OCI-LY7 (cell line): ENCODE results near the gene C2CD5.

Source experiments
- EZH2phosphoT487 ChIP-seq: fragments of 200-600 bp; sonication (generic); IDR thresholded peaks from 2 replicates; pipeline ENCODE4 v1.6.1; 2018; ENCODE audit warnings: low read depth, borderline replicate concordance, mild to moderate bottlenecking, mixed run types, antibody characterized with exemption, low read length, moderate library complexity, mixed read lengths
- TF ChIP-seq, protein P1 (sequence below): fragments of 200-600 bp; sonication (generic); conservative IDR thresholded peaks from 2 replicates; pipeline ENCODE4 v1.5.1; 2014; ENCODE audit warnings: mild to moderate bottlenecking, antibody characterized with exemption, low read length, moderate library complexity, mixed read lengths

DNA sequence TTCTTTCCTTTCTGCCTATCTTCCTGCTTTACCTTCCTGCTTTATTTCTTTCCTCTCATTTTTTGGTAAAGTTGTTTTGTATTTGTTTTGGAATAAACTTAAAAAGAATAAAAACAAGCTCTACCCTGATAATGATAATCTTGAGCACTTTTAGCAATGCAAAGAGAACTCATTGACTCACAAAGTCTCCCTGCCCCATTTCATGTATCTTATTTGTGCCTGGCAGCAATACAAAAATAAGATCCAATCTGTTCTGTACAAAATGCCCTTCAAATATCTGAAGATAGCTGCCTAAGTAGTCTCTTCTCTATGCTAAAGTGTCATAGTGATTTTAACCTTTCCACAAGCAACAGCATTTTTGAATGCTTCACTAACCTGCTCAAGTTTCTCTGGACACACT is 49.5 kb upstream of the C2CD5 start:
- TF ChIP-seq, protein P1, sequence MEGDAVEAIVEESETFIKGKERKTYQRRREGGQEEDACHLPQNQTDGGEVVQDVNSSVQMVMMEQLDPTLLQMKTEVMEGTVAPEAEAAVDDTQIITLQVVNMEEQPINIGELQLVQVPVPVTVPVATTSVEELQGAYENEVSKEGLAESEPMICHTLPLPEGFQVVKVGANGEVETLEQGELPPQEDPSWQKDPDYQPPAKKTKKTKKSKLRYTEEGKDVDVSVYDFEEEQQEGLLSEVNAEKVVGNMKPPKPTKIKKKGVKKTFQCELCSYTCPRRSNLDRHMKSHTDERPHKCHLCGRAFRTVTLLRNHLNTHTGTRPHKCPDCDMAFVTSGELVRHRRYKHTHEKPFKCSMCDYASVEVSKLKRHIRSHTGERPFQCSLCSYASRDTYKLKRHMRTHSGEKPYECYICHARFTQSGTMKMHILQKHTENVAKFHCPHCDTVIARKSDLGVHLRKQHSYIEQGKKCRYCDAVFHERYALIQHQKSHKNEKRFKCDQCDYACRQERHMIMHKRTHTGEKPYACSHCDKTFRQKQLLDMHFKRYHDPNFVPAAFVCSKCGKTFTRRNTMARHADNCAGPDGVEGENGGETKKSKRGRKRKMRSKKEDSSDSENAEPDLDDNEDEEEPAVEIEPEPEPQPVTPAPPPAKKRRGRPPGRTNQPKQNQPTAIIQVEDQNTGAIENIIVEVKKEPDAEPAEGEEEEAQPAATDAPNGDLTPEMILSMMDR: no peak
- TF ChIP-seq EZH2phosphoT487: no peak
